NCI-H524 treated with DMSO at 0.1 percent for 48 hours (cell line): Measurements from ENCODE around the gene CT47C1.

ENCODE experiments used
- DNase-seq: peaks from one replicate; lab custom pipeline; 2025; lab: John Stamatoyannopoulos, UW

The CT47C1 gene

GRCh38 chrX:119073911-119074310 is 1.1 kb downstream of the CT47C1 start:
- no peak for DNase-seq

GRCh38 chrX:119075270-119076025 is 2.7 kb downstream of the CT47C1 start:
- no peak for DNase-seq

GRCh38 chrX:119082278-119082677 is 9.5 kb downstream of the CT47C1 start:
- no peak for DNase-seq

GRCh38 chrX:119084766-119085165 is 12.0 kb downstream of the CT47C1 start:
- DNase-seq: no peak

- DNase-seq: no peak
Observed at GRCh38 chrX:119087121-119087520, 14.3 kb downstream of the CT47C1 start.

GRCh38 chrX:119089619-119090018 is 16.8 kb downstream of the CT47C1 start:
- no peak for DNase-seq

GRCh38 chrX:119090627-119091026 is 17.8 kb downstream of the CT47C1 start:
- DNase-seq: no peak

GRCh38 chrX:119093991-119094735 is 21.4 kb downstream of the CT47C1 start:
- no peak for DNase-seq

GRCh38 chrX:119094819-119095218 is 22.0 kb downstream of the CT47C1 start:
- no peak for DNase-seq

GRCh38 chrX:119095936-119096335 is 23.1 kb downstream of the CT47C1 start:
- no peak for DNase-seq

GRCh38 chrX:119101168-119101567 is 28.4 kb downstream of the CT47C1 start:
- DNase-seq: no peak

GRCh38 chrX:119105826-119106225 is 33.0 kb downstream of the CT47C1 start:
- DNase-seq: no peak

GRCh38 chrX:119107206-119107605 is 34.4 kb downstream of the CT47C1 start:
- no peak for DNase-seq

GRCh38 chrX:119118780-119119395 is 46.1 kb downstream of the CT47C1 start:
- DNase-seq: peak; percentile 14

- no peak for DNase-seq
Observed at GRCh38 chrX:119121341-119121740, 48.5 kb downstream of the CT47C1 start.
